H1 (cell line): ENCODE data around the gene OTUD5. TPM values are rescaled to one million over a fixed set of nuclear protein-coding genes. Genes with fewer than 3 reads are reported as not detected.

ENCODE experiments used
- CHD7 ChIP-seq: fragments of 300-600 bp; sonication (generic); IDR thresholded peaks from 2 replicates; pipeline ENCODE4 v1.7.1; 2012; ENCODE audit warnings: low read length, moderate library complexity, mild to moderate bottlenecking, inconsistent platforms; ENCODE audit not compliant: insufficient replicate concordance
- polyA plus RNA-seq, 7 experiments: library from polyadenylated mRNA; depleted of rRNA in 3 of 7; stranded (reverse) in 5 of 7; unstranded in 2 of 7; fragments of >200 nt in 5 of 7; fragments of 200-250 nt in 2 of 7; gene quantifications; 1 replicate in 5 of 7; 2 replicates in 1 of 7; 4 replicates in 1 of 7; pipeline versions ENCODE4 v1.2.1 to v1.2.3, GENCODE V29; 2011 to 2013; ENCODE audit warnings: missing spikeins in 2 of 7, mixed read lengths in 2 of 7
- total RNA-seq: library from RNA; stranded (reverse); fragmentation: NEBNext Ultra II Directional; extraction: Animal tissue kit (Norgen Biotek cat#: 25700); gene quantifications from 2 replicates; pipeline ENCODE4 v1.2.1, GENCODE V29; 2021

OTUD5 gene
- total and polyA plus RNA-seq, 2 of the 8 experiments (the other 6 are each of a cell fraction or from before 2014, with no cell fraction given): 46.3 to 53.5 TPM

GRCh38 chrX:48939524-48940228 lies 17.7 kb downstream of the OTUD5 start (continued):
- TF ChIP-seq CHD7: no peak
